Adipocyte (in vitro differentiated cells): ENCODE measurements around the gene TNNT2.

ENCODE experiments used
- DNase-seq: peaks from one replicate; pipeline ENCODE4 v3.0.0-alpha.2; 2015; ENCODE audit warnings: low read depth
- H3K27me3 ChIP-seq: replicated peaks from 2 replicates; pipeline ENCODE4 v1.7.0; 2013; ENCODE audit warnings: mild to moderate bottlenecking, low read length, moderate library complexity; ENCODE audit not compliant: control insufficient read depth, insufficient read depth
- H3K36me3 ChIP-seq: 2 replicates; pipeline ENCODE4 v1.7.0; 2013; ENCODE audit warnings: low read length, mild to moderate bottlenecking, moderate library complexity; ENCODE audit not compliant: control insufficient read depth, insufficient read depth, severe bottlenecking
- H3K4me1 ChIP-seq: 2 replicates; pipeline ENCODE4 v1.7.0; 2013; ENCODE audit warnings: mild to moderate bottlenecking, low read length, moderate library complexity; ENCODE audit not compliant: control insufficient read depth, insufficient read depth
- H3K4me3 ChIP-seq: 2 replicates; pipeline ENCODE4 v1.7.0; 2013; ENCODE audit warnings: mild to moderate bottlenecking, low read length, moderate library complexity
- H3K9ac ChIP-seq: 2 replicates; pipeline ENCODE4 v1.7.0; 2013; ENCODE audit warnings: mild to moderate bottlenecking, low read length, moderate library complexity
- H3K9me3 ChIP-seq: 2 replicates; pipeline ENCODE4 v1.7.0; 2013; ENCODE audit warnings: mild to moderate bottlenecking, low read length, moderate library complexity; ENCODE audit not compliant: control insufficient read depth

Gene TNNT2

GRCh38 chr1:201377611-201378092 is at the start of gene TNNT2:
Gene TNNT2, minus strand, starts transcription at chr1:201377680. Its CDS starts 4,426 bp downstream, at chr1:201373254.
- DNase-seq: no peak
- no peaks in the 10 kb centered on the region for H3K4me1 ChIP-seq
- H3K4me3 ChIP-seq: no peak within 1 kb of the TSS
- H3K36me3 ChIP-seq: no peaks in the 10 kb centered on the region
- no peak within 1 kb of the TSS for H3K9ac ChIP-seq
- H3K27me3 ChIP-seq: peaks cover 41% of the 10 kb centered on the region
- H3K9me3 ChIP-seq: no peaks in the 10 kb centered on the region

DNA sequence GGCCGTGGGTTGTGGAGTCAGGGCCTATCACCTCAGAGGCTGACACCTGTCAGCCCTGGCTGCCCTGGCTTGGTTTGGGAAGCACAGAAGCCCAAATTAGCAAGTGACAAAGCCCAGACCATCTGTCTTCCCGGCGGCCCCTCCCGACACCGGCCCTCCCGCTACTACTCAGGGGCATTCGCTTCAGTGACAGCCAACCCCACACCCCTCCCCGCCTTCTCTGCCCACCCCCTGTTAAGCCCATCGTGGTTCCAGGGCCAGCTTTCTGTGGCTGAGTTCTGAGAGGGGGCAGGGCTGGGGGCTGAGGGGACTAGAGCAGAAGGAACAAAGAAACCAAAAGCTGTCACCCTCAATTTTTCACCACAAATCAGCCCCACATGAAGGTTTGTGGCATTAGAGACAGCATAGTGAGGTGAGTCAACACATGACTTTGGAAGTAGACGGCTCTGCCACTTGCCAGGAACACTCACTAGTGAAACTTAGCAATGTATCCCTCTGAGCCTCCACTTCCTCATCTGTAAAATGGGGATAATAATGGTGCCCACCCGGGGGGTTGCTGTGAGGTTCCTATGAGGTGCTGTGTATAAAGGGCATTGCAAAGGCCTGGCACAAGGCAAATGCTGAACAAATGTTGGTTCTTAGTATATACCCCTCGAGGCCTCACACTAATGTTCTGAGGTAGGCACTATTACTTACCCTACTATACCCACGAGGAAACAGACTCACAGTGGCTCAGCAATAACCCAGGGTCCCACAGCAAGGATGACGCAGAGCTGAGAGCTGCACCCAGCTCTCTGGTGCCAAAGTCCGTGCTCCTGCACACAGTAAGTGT is 49.2 kb upstream of the TNNT2 start:
- H3K4me1 ChIP-seq: no peaks in the 10 kb centered on the region
- H3K9ac ChIP-seq: no peak overlapping the region
- H3K9me3 ChIP-seq: no peaks in the 10 kb centered on the region
- DNase-seq: no peak
- no peak overlapping the region for H3K4me3 ChIP-seq
- H3K27me3 ChIP-seq: peaks cover 9% of the 10 kb centered on the region
- H3K36me3 ChIP-seq: no peaks in the 10 kb centered on the region

- H3K4me3 ChIP-seq: no peak overlapping the region
- peaks cover 25% of the 10 kb centered on the region for H3K27me3 ChIP-seq
- H3K9ac ChIP-seq: no peak overlapping the region
- no peaks in the 10 kb centered on the region for H3K9me3 ChIP-seq
- DNase-seq: no peak
- H3K4me1 ChIP-seq: no peaks in the 10 kb centered on the region
- no peaks in the 10 kb centered on the region for H3K36me3 ChIP-seq
These were observed 46.7 kb upstream of the TNNT2 start for GRCh38 chr1:201424146-201424545.

DNA sequence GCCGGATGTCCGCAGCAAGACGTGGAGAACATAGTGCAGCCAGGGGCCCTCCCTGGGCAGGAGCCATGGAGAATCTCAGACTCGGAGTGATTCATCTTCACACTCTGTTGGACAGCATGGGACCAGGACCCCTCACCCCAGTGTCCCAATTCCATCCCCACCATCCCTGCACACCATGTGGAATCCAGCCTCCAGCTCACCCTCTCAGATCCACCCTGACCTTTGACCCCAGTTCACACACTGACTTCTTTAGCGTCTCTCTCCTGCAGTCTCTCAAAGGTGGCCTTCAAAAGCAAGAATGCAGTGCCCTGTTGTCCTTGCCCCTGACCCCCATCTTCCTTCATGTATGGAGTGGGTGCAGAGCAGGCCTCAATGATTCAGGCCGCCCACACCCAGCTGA is 46.2 kb upstream of the TNNT2 start:
- H3K27me3 ChIP-seq: peaks cover 27% of the 10 kb centered on the region
- no peaks in the 10 kb centered on the region for H3K4me1 ChIP-seq

DNA sequence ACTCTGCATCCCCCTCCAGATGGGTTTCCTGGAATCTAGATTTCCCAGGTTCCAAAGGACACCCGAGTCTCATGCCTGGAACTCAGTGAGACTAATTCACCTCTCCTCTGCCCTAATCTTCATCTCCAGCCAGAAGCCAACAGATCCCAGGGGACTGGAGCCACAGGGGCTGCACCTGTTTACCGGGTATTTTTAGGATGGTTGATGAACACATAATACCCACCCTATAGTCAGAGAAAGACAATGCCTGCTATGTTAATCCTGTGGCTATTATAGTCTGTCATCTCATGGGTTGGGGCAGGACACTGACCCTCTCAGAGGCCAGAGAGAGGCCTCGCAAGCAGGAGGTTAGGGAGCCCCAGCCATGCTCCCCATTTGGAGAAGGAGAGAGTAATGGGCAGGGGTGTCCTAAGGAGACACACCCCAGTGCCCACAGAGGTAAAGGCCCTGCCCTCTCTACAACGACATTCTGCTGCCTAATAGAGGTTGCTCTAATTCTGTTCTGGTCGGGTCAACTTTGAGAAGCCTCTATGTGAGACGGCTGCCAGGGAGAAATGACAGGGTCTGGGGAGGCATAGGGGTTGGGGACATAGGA is 45.1 kb upstream of the TNNT2 start:
- peaks cover 27% of the 10 kb centered on the region for H3K27me3 ChIP-seq
- no peak overlapping the region for H3K4me3 ChIP-seq
- H3K9ac ChIP-seq: no peak overlapping the region
- DNase-seq: no peak
- H3K4me1 ChIP-seq: no peaks in the 10 kb centered on the region
- no peaks in the 10 kb centered on the region for H3K9me3 ChIP-seq
- no peaks in the 10 kb centered on the region for H3K36me3 ChIP-seq

More for the DNA sequence above, 46.2 kb upstream of the TNNT2 start:
- no peak overlapping the region for H3K9ac ChIP-seq
- no peak for DNase-seq
- H3K9me3 ChIP-seq: no peaks in the 10 kb centered on the region
- H3K4me3 ChIP-seq: no peak overlapping the region
- no peaks in the 10 kb centered on the region for H3K36me3 ChIP-seq

GRCh38 chr1:201422026-201422425 is 44.5 kb upstream of the TNNT2 start:
- no peak for DNase-seq
- Histone ChIP-seq H3K4me1 (no peaks in the 10 kb centered on the region), H3K27me3 (peaks cover 31% of the 10 kb centered on the region), H3K9ac (no peak overlapping the region), H3K4me3 (no peak overlapping the region), H3K9me3 (no peaks in the 10 kb centered on the region), H3K36me3 (no peaks in the 10 kb centered on the region)

DNA sequence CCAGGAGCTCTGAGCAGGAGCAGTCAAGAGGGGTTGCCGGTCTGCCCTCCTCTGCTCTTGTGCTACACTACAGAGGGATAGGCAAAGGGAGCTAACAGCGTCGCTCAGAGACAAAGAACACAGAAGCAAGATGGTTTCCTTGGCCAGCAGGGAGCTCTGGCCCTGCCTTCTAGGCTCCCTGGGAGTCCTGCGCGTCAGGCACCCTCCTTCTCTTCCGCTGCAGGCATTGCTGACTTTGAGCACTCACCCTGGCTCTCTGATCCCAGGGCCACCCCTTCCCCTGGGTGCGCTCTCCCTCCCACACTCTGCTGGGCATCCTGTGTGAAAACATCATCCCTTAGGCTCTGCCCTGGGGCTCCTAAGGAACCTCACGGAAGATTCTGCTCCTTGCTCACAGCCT is 43.6 kb upstream of the TNNT2 start:
- Histone ChIP-seq H3K9me3 (peaks cover 7% of the 10 kb centered on the region), H3K9ac (no peak overlapping the region), H3K4me3 (no peak overlapping the region), H3K27me3 (peaks cover 41% of the 10 kb centered on the region), H3K36me3 (no peaks in the 10 kb centered on the region), H3K4me1 (no peaks in the 10 kb centered on the region)
- no peak for DNase-seq

DNA sequence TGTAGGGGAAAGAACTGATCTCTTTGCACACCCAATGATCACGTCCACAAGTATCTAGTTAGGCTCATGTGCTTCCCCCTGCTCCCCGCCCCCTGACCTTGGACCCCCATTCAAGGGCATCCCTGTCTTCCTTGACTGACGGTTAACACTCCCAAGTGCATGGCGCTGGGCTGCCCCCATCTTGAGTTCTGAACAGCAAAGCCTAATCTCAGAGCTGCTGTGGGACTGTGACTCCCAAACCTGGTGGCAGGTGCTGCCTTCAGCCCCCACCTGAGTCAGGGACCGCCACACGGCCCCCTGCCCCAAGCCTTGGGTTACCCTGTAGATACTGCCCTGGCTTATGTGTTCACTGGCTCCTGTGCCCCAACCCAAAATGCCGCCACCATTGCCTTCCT is 43.1 kb upstream of the TNNT2 start:
- Histone ChIP-seq H3K27me3 (peaks cover 45% of the 10 kb centered on the region), H3K4me3 (no peak overlapping the region), H3K36me3 (no peaks in the 10 kb centered on the region), H3K4me1 (no peaks in the 10 kb centered on the region), H3K9ac (no peak overlapping the region), H3K9me3 (peaks cover 11% of the 10 kb centered on the region)
- no peak for DNase-seq

GRCh38 chr1:201419746-201420607 is 42.5 kb upstream of the TNNT2 start:
- H3K36me3 ChIP-seq: no peaks in the 10 kb centered on the region
- H3K9ac ChIP-seq: no peak overlapping the region
- H3K27me3 ChIP-seq: peaks cover 51% of the 10 kb centered on the region
- H3K4me1 ChIP-seq: no peaks in the 10 kb centered on the region
- DNase-seq: no peak
- peaks cover 17% of the 10 kb centered on the region for H3K9me3 ChIP-seq
- H3K4me3 ChIP-seq: no peak overlapping the region

- Histone ChIP-seq H3K4me1 (no peaks in the 10 kb centered on the region), H3K36me3 (no peaks in the 10 kb centered on the region), H3K9ac (no peak overlapping the region), H3K27me3 (peaks cover 56% of the 10 kb centered on the region), H3K9me3 (peaks cover 22% of the 10 kb centered on the region), H3K4me3 (no peak overlapping the region)
- no peak for DNase-seq
These were observed 41.8 kb upstream of the TNNT2 start for GRCh38 chr1:201419256-201419655.

- no peak for DNase-seq
- no peak overlapping the region for H3K9ac ChIP-seq
- peaks cover 62% of the 10 kb centered on the region for H3K27me3 ChIP-seq
- no peaks in the 10 kb centered on the region for H3K36me3 ChIP-seq
- H3K9me3 ChIP-seq: peaks cover 22% of the 10 kb centered on the region
- no peaks in the 10 kb centered on the region for H3K4me1 ChIP-seq
- no peak overlapping the region for H3K4me3 ChIP-seq
These were observed 41.0 kb upstream of the TNNT2 start for GRCh38 chr1:201418461-201418860.
